Left lobe of liver (tissue), 2 donors: ENCODE data around the gene PRKAR1B. TPM values are rescaled to one million over a fixed set of nuclear protein-coding genes. Genes with fewer than 3 reads are reported as not detected.

Experiments
- ATAC-seq: fragments of 200-7000 bp; cut with Tn5 transposase; one replicate; pipeline ENCODE4 v1.9.1; 2020; ENCODE audit warnings: mild to moderate bottlenecking, moderate library complexity
- DNase-seq: peaks from one replicate; pipeline ENCODE4 v3.0.0-alpha.2; 2020; ENCODE audit warnings: low spot score
- total RNA-seq: library from RNA; stranded (reverse); gene quantifications from one replicate; pipeline ENCODE4 v1.2.1, GENCODE V29; 2021
- donor health status: DM: no; HTN: no; CAD: no; lungs with moderate emphysema.
- donor health status: DM: no; HTN: yes; CAD: no.

PRKAR1B gene
- total RNA-seq, 1 donor from 2014 or later: 7.0 TPM

- DNase-seq: no peak
- no peak for ATAC-seq
These were observed 225.6 kb downstream of the PRKAR1B start for GRCh38 chr7:501526-501925.

GRCh38 chr7:500521-501420 lies 226.3 kb downstream of the PRKAR1B start:
- ATAC-seq (no peak), DNase-seq (no peak)

GRCh38 chr7:499853-500485 lies 227.1 kb downstream of the PRKAR1B start:
- ATAC-seq (no peak), DNase-seq (no peak)

Other genes with a start within 250 kb of the PRKAR1B start
- gene PDGFA, start 207.4 kb downstream of the PRKAR1B start, total RNA-seq: 2.7 TPM
- gene DNAAF5, start 582 bp downstream of the PRKAR1B start, total RNA-seq: 10.0 TPM
- 41.5 TPM for gene SUN1, start 105.2 kb upstream of the PRKAR1B start, total RNA-seq
- 38.2 TPM for gene GET4, start 149.3 kb upstream of the PRKAR1B start, total RNA-seq
- gene ADAP1, start 227.4 kb upstream of the PRKAR1B start, total RNA-seq: 2.8 TPM
- gene COX19, start 248.3 kb upstream of the PRKAR1B start, total RNA-seq: 5.2 TPM